GM15510 (cell line): Measurements from ENCODE around the gene MAB21L4.

Experiments used
- POLR2A ChIP-seq: IDR thresholded peaks from 3 replicates; pipeline ENCODE4 v1.6.1; 2011; ENCODE audit warnings: borderline replicate concordance; ENCODE audit not compliant: insufficient read length; ENCODE audit errors: extremely low read depth

Gene MAB21L4

GRCh38 chr2:240852671-240853314 is 43.2 kb downstream of the MAB21L4 start:
- no peak for TF ChIP-seq POLR2A

DNA sequence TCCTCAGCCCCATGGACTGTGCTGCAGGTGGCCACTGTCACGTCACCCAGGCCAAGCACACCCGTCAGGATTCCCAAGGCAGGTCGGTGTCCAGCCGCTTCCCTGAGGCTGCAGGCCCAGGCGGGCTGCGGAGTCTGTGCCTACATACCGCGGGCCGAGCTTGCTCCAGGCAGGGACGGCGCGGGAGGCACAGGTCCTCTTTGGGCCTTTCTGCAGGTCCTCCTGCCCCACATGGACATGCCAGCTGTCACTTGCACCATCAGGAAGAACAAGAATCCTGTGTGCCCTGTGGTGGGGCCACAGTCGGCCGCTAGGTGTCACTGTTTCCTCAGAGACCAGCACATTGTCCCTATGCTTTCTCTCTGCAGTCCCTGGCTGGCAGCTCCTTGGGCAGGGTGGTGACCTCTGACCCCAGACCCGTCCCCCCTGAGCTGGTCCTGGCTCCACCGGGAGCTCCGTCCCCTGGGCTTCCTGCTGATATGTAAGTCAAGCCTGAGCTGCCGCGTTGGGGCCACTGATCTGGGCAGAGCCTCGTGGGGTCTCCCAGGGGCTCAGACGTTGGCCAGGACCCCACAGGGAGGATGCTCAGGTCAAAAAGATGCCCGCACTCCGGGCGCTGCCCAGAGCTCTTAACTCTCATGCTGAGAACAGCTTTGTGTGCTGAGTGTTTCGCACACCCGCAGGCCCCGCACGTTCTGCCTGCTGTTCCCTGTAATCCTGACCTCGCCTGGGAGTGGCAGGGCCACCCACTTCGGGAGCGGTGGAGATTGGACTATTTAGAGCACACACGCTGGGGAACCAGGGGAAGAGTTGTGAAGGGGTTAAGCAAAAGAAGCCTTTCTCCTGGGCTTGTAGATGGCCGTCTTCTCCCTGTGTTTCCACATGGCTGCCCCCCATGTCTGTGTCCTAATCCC is 44.6 kb downstream of the MAB21L4 start:
- no peak for TF ChIP-seq POLR2A

DNA sequence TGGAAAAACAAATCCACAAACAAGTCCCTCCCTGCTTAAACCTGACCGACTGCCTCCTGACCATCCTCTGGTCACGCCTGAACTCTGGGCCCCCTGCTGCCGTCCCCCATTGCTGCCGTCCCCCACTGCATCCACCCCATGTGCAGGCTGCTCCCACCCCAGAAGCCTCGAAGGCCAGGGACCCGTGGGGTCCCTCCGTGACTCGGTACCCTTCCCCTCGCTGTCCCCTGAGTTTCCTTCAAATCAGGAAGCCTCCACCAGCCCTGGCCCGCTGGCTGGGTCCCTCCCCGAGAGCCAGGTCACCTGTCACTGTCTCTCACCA is 45.2 kb downstream of the MAB21L4 start:
- no peak for TF ChIP-seq POLR2A

DNA sequence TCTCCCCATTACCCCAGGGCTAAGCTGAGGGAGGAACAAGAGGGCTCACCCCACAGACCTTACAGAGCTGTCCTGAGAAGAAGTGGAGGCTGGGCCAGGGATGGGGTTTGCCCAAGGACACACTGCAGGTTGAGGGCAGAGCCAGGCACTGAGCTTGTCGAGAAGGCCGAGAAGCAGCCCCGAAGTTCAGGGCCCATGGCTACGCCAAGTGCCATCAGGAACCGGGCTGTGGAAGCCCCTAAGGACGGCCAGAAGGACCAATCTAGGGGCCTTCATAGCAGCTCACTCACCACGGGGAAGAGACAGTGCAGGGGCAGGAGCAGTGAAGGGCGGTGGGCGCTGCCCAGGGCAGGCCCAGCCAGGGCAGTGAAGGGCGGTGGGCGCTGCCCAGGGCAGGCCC is 45.9 kb downstream of the MAB21L4 start:
- no peak for TF ChIP-seq POLR2A

- TF ChIP-seq POLR2A, result no peak
Measured at GRCh38 chr2:240848900-240849680, 46.9 kb downstream of the MAB21L4 start.

DNA sequence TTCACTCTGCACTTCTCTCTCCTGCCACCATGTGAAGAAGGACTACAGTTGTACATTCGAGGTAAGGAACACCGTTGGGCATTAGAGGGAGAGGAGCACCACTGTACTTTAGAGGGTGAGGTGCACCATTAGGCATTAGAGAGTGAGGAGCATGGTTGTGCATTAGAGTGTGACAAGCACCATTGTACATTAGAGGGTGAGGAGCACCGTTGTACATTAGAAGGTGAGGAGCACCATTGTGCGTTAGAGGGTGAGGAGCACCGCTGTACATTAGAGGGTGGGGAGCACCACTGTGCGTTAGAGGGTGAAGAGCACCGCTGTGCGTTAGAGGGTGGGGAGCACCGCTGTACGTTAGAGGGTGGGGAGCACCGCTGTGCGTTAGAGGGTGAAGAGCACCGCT is 48.1 kb downstream of the MAB21L4 start:
- no peak for TF ChIP-seq POLR2A

GRCh38 chr2:240846873-240847595 is 48.9 kb downstream of the MAB21L4 start:
- no peak for TF ChIP-seq POLR2A

- no peak for TF ChIP-seq POLR2A
Measured at GRCh38 chr2:240840435-240841060, 55.4 kb downstream of the MAB21L4 start.

DNA sequence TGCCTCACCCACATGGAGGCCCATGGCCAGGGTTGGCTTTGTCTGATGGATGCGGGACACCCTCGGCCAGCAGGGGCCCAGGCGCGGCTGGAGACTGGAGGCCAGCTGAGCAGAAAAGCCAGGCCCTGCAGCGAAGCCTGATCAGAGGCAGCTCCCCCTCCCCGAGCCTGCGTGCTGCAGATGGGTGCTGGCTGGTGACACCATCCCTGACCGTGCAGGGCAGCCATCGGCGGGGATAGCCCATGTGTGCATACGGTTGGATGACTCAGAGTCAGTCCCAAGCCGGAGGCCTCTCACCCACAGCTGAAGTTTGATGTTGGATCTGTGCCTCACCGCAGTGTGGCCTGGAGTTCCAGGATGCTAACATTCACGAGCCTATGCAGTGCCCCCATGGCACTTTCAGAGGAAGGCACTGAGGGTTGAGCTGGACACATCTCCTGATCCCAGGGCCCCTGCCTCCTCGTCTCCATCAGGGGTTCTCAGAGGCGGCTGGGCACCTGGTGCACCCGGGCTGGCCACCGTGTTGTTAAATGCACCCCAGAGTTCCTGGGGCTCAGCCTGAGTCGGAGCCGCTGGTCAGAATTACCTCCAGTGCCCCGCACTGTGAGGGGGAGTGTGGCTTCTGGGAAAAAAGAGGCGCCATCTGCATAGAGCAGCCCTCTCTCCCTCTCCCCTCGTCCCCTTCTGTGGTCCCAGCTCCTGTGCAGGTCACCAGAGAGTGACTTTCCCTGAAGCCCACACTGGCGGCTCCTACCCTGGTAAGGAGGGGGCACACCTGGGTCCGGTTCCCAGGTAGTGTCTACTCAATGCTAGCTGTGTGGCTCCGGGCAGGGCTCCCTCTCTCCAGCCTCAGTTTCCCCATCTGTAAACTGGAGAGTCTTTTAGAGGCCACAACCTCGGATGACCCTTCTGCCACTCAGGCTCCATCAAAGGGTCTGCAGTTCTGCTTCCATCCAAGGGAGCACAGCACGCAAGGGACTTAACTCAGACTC is 56.5 kb downstream of the MAB21L4 start:
- no peak for TF ChIP-seq POLR2A

DNA sequence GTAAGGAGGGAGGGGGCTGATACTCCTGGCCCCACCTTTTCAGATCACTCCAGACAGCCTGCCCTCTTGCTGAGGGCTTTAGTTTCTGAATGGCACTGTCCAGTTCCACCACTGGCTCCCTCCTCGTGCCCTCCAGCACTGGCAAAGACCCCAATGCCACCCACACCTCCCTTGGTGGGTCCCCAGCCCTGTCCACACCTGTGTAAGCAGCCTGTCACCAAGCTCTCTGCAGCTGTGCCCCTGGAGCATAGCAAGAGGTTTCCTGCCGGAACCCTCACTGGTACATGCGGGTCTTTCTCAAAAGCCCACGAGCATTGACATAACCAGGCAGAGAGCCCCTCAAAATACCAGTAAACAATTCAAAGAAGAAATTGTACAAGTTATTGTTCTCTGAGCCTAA is 58.3 kb downstream of the MAB21L4 start:
- no peak for TF ChIP-seq POLR2A

GRCh38 chr2:240836781-240837467 is 59.0 kb downstream of the MAB21L4 start:
- no peak for TF ChIP-seq POLR2A
